ENCODE data around the gene BCCIP.

The BCCIP gene

GRCh38 chr10:125799451-125800182 is 23.7 kb upstream of the BCCIP start:
- DNase-seq, result no peak

GRCh38 chr10:125801574-125801973 is 21.8 kb upstream of the BCCIP start:
- DNase-seq, result no peak

GRCh38 chr10:125802131-125802530 is 21.2 kb upstream of the BCCIP start:
- DNase-seq, result no peak

- no peak for DNase-seq
These were observed 20.6 kb upstream of the BCCIP start for GRCh38 chr10:125802739-125803138.

GRCh38 chr10:125808047-125808446 is 15.3 kb upstream of the BCCIP start:
- no peak for DNase-seq

GRCh38 chr10:125811251-125811650 is 12.1 kb upstream of the BCCIP start:
- no peak for DNase-seq

GRCh38 chr10:125812128-125812750 is 11.1 kb upstream of the BCCIP start:
- no peak for DNase-seq

GRCh38 chr10:125815764-125816163 is 7.6 kb upstream of the BCCIP start:
- no peak for DNase-seq

- no peak for DNase-seq
These were observed 6.8 kb upstream of the BCCIP start for GRCh38 chr10:125816548-125816947.

GRCh38 chr10:125817337-125817946 is 5.9 kb upstream of the BCCIP start:
- DNase-seq, result no peak

GRCh38 chr10:125820701-125821100 is 2.6 kb upstream of the BCCIP start:
- DNase-seq, result no peak

- no peak for DNase-seq
These were observed 411 bp downstream of the BCCIP start for GRCh38 chr10:125823663-125824251.

- DNase-seq, result no peak
These were observed 1.4 kb downstream of the BCCIP start for GRCh38 chr10:125824736-125825135.

- DNase-seq, result no peak
These were observed 3.8 kb downstream of the BCCIP start for GRCh38 chr10:125827133-125827532.

GRCh38 chr10:125828311-125828710 is 5.0 kb downstream of the BCCIP start:
- DNase-seq, result no peak

- no peak for DNase-seq
These were observed 13.4 kb downstream of the BCCIP start for GRCh38 chr10:125836746-125837145.

- no peak for DNase-seq
These were observed 15.6 kb downstream of the BCCIP start for GRCh38 chr10:125838802-125839575.

- no peak for DNase-seq
These were observed 17.1 kb downstream of the BCCIP start for GRCh38 chr10:125840406-125840805.

- DNase-seq, result no peak
These were observed 17.6 kb downstream of the BCCIP start for GRCh38 chr10:125840955-125841354.

- DNase-seq, result no peak
These were observed 20.4 kb downstream of the BCCIP start for GRCh38 chr10:125843603-125844329.

- DNase-seq, result no peak
These were observed 21.4 kb downstream of the BCCIP start for GRCh38 chr10:125844751-125845221.

- DNase-seq, result no peak
These were observed 22.3 kb downstream of the BCCIP start for GRCh38 chr10:125845617-125846016.
